Spleen (tissue), 11 donors: Measurements from ENCODE around the gene HSPA9. TPM values are rescaled to one million over a fixed set of nuclear protein-coding genes. Genes with fewer than 3 reads are reported as not detected.
A peak's percentile ranks its signal among the peaks of the same experiment; 100 is the strongest.

Experiments
- DNase-seq: peaks from one replicate; pipeline ENCODE4 v3.0.0-alpha.2; 2020
- H3K27ac ChIP-seq, 8 donors: fragments of 200-600 bp; sonication (generic) in 7 of 8; 1 replicate in 4 of 8; 2 replicates in 4 of 8; pipeline versions ENCODE4 v1.5.0 to v1.8.0; 2016 to 2021; ENCODE audit warnings: inconsistent platforms in 4 of 8, mild to moderate bottlenecking in 4 of 8, moderate library complexity in 1 of 8
- H3K27me3 ChIP-seq, 7 donors: fragments of 200-600 bp; sonication (generic) in 6 of 7; replicated peaks in 1 of 7; 1 replicate in 4 of 7; 2 replicates in 3 of 7; pipeline versions ENCODE4 v1.5.0 to v1.8.0; 2016 to 2021; ENCODE audit warnings: inconsistent platforms in 3 of 7, mild to moderate bottlenecking in 1 of 7
- H3K36me3 ChIP-seq, 6 donors: fragments of 200-600 bp; sonication (generic) in 5 of 6; 1 replicate in 4 of 6; 2 replicates in 2 of 6; pipeline versions ENCODE4 v1.5.0 to v1.8.0; 2016 to 2021; ENCODE audit warnings: inconsistent platforms in 2 of 6
- H3K4me1 ChIP-seq, 6 donors: fragments of 200-600 bp; sonication (generic) in 5 of 6; 1 replicate in 3 of 6; 2 replicates in 3 of 6; pipeline versions ENCODE4 v1.5.0 to v1.8.0; 2016 to 2021; ENCODE audit warnings: inconsistent platforms in 3 of 6
- H3K4me3 ChIP-seq, 8 donors: fragments of 200-600 bp; sonication (generic) in 7 of 8; 1 replicate in 4 of 8; 2 replicates in 4 of 8; pipeline versions ENCODE4 v1.5.0 to v1.8.0; 2016 to 2021; ENCODE audit warnings: inconsistent platforms in 4 of 8, mild to moderate bottlenecking in 4 of 8, moderate library complexity in 2 of 8
- H3K9me3 ChIP-seq, 8 donors: fragments of 200-600 bp; sonication (generic) in 7 of 8; 1 replicate in 4 of 8; 2 replicates in 4 of 8; pipeline versions ENCODE4 v1.5.0 to v1.8.0; 2016 to 2021; ENCODE audit warnings: inconsistent platforms in 4 of 8
- CTCF ChIP-seq, 11 experiments: fragments of 200-600 bp in 7 of 11; fragments of 450-650 bp in 4 of 11; sonication (generic) in 4 of 11; IDR thresholded peaks in 8 of 11; conservative IDR thresholded peaks in 3 of 11; 1 replicate in 7 of 11; 2 replicates in 4 of 11; pipeline versions ENCODE4 v1.4.0 to v1.8.0; 2016 to 2021; ENCODE audit warnings: antibody characterized with exemption in 11 of 11, inconsistent platforms in 4 of 11, mild to moderate bottlenecking in 1 of 11
- POLR2A ChIP-seq, 3 donors: fragments of 450-650 bp; IDR thresholded peaks; one replicate each; pipeline ENCODE4 v1.5.1; 2017; ENCODE audit warnings: antibody characterized with exemption in 3 of 3, mild to moderate bottlenecking in 1 of 3
- POLR2AphosphoS5 ChIP-seq, 3 donors: sonication (generic); formaldehyde crosslinking; IDR thresholded peaks; one replicate each; pipeline ENCODE4 v1.5.1; 2017; ENCODE audit warnings: antibody characterized with exemption in 3 of 3
- WGBS, 5 donors: extraction: QIAGEN DNeasy Blood & Tissue Kit in 3 of 5; methylation state at CpG; one replicate each; pipeline versions ENCODE4 v1.1.5 to v1.1.7; 2013 to 2018; 5-methylcytosine and 5-hydroxymethylcytosine counted together
- intact Hi-C: fragments of 100-400 bp; cut with DNase I; formaldehyde crosslinking; loops from one replicate; pipeline ENCODE4 v1.15.0; 2023; ENCODE audit warnings: low total_unique reads
- polyA plus RNA-seq, 3 donors: library from polyadenylated mRNA; stranded (reverse); fragments of 200-250 nt; gene quantifications; one replicate each; pipeline ENCODE4 v1.2.1, GENCODE V29; 2013
- total RNA-seq, 7 donors: library from RNA; depleted of rRNA in 3 of 7; stranded (reverse); fragments of >200 nt in 3 of 7; fragmentation: NEBNext Ultra II Directional in 4 of 7; extraction: Animal tissue kit (Norgen Biotek cat#: 25700) in 4 of 7; gene quantifications; one replicate each; pipeline versions ENCODE4 v1.1.0 to v1.2.1, GENCODE V29; 2016 to 2021
- donor health status: healthy with polysubstance abuse.
- donor health status: DM: no; HTN: no; CAD: no; lungs with moderate emphysema.
- donor health status: DM: no; HTN: no; CAD: no.
- donor health status: Bipolar disorder and iron deficiency.
- donor health status: healthy.
- donor health status: DM: no; HTN: no; CAD: no.
- donor health status: DM: yes; HTN: yes; CAD: no.

The HSPA9 gene
- total and polyA plus RNA-seq, 10 donors, result 50.4 to 187 (median 140) TPM

GRCh38 chr5:138616508-138616907 is 41.3 kb upstream of the HSPA9 start:
- H3K4me1 ChIP-seq, result peaks cover 2 to 6% (median 5%) of the 10 kb centered on the region in 6 donors
- no peak overlapping the region for H3K27ac ChIP-seq
- H3K36me3 ChIP-seq, result no peaks in the 10 kb centered on the region
- no peak for DNase-seq
- WGBS, 5 donors, result 67 to 72% (median 70%) methylated on average over 5 of the region's 5 CpGs
- H3K9me3 ChIP-seq, result no peaks in the 10 kb centered on the region
- intact Hi-C loops, result no loop called here
- peaks cover 0 to 3% (median 0%) of the 10 kb centered on the region in 7 donors for H3K27me3 ChIP-seq
- no peak overlapping the region for H3K4me3 ChIP-seq
- TF ChIP-seq CTCF (IDR thresholded peaks at IDR 0.05 in 8 of 11, conservative IDR thresholded peaks at IDR 0.05 in 3 of 11), result no peak
- TF ChIP-seq POLR2AphosphoS5 (IDR thresholded peaks at IDR 0.05), result no peak
- TF ChIP-seq POLR2A (IDR thresholded peaks at IDR 0.05), result no peak

DNA sequence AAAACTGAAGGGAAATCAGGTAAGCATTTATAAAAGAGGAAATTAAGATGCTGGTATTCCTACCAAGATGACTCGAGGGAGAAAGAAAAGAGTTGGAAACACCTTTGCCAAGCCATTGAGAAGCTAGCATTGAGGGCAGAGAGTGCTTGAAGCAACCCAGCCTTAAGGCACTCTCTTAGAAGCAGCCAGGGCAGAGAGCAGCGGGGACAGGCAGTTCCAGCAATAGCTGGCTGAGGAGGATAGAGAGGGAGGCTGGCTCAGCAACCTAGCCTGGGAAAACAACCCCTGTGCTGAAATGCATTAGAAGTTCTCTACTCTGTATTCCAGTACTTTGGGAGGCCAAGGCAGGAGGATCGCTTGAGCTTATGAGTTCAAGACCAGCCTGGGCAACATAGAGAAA is 40.3 kb upstream of the HSPA9 start:
- no peaks in the 10 kb centered on the region for H3K9me3 ChIP-seq
- intact Hi-C loops, result no loop called here
- no peak for DNase-seq
- no peak overlapping the region for H3K27ac ChIP-seq
- no peak overlapping the region for H3K4me3 ChIP-seq
- H3K36me3 ChIP-seq, result no peaks in the 10 kb centered on the region
- H3K27me3 ChIP-seq, result peaks cover 0 to 13% (median 0%) of the 10 kb centered on the region in 7 donors
- 87 to 97% (median 89%) methylated on average over 3 of the region's 3 CpGs for WGBS, 5 donors
- H3K4me1 ChIP-seq, result peaks cover 5 to 16% (median 13%) of the 10 kb centered on the region in 6 donors
- TF ChIP-seq POLR2AphosphoS5 (IDR thresholded peaks at IDR 0.05), result no peak
- TF ChIP-seq POLR2A (IDR thresholded peaks at IDR 0.05), result no peak

DNA sequence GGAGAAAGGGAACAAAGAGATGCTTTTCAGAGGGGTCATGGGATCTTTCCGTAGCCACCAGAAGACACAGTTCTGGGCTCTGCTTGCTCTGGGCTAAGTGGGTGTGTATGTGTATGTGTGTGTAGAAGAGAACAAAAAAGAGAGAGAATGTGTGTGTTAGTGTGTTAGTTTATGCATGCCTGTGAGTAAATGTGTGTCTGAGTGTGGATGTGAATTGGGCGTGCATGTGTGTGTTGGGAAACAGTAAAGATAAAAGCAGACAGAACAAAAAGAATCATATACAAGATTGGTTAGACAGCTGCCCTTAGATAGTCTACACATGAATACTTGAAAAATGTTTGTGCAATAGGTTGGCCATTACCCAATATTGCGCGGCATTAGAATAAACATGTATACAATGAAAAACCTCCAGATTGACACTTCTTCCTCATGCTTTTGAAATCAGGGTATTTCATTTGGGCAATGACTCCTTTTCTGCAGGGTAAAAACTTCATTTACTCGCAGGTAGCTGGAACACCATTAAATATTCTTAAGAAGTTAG is 36.5 kb upstream of the HSPA9 start:
- H3K27me3 ChIP-seq, result peaks cover 0 to 21% (median 0%) of the 10 kb centered on the region in 7 donors
- DNase-seq, result no peak
- no peaks in the 10 kb centered on the region for H3K36me3 ChIP-seq
- peak overlapping the region in 4 of 8 donors; percentile 6 to 43 (median 32) for H3K27ac ChIP-seq
- no peak for TF ChIP-seq CTCF (IDR thresholded peaks at IDR 0.05 in 8 of 11, conservative IDR thresholded peaks at IDR 0.05 in 3 of 11)
- no peak for TF ChIP-seq POLR2A (IDR thresholded peaks at IDR 0.05)
- TF ChIP-seq POLR2AphosphoS5 (IDR thresholded peaks at IDR 0.05), result no peak
- peak overlapping the region in 2 of 8 donors; percentile 19 to 49 for H3K4me3 ChIP-seq
- intact Hi-C loops, result no loop called here
- WGBS, 5 donors, result 45 to 60% (median 57%) methylated on average over 5 of the region's 5 CpGs
- no peaks in the 10 kb centered on the region for H3K9me3 ChIP-seq
- peaks cover 5 to 28% (median 18%) of the 10 kb centered on the region in 6 donors for H3K4me1 ChIP-seq

DNA sequence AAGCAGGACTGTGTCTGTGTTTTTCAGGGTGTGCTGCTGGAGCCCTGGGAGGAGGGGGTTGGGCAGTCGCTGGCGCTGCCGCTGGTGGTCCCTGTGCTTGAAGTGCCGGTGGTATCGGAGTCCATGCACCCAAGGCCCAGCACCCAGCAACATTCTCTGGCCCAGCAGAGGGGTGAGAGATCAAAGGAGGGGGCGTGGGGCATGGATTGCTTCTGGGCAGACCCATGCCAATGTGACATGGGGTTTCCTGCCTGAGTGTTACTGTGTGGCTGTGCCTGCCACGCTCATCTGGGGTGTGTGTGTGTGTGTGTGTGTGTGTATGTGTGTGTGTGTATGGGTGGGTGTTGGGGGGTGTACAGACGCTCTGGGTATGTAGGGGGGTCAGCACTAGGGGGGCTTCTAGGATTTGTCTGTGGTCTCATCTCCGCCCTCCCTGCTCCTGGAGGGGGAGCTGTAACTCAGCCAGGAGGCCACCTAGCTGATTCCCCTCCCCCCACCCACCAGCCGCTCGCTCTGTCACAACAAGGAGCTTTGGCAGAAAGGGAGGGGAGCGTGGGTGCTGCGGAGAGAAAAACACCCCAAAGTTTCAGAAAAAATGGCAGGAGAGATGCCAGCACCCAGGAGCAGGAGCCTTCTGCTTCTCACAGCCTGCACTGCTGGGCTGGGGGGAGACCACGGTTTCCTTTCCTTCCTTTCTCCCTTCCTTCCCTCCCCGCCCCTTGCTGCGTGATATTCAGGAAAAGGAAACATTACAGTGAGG is 35.9 kb upstream of the HSPA9 start:
- 5 to 9% (median 8%) methylated on average over 11 to 16 of the region's 16 CpGs for WGBS, 5 donors
- Histone ChIP-seq H3K9me3 (no peaks in the 10 kb centered on the region), H3K4me3 (peak overlapping the region in 2 of 8 donors; percentile 19 to 49), H3K36me3 (no peaks in the 10 kb centered on the region), H3K27me3 (peaks cover 0 to 21% (median 0%) of the 10 kb centered on the region in 7 donors), H3K27ac (peak overlapping the region in 4 of 8 donors; percentile 6 to 43 (median 32)), H3K4me1 (peaks cover 8 to 34% (median 22%) of the 10 kb centered on the region in 6 donors)
- intact Hi-C loops, result no loop called here
- TF ChIP-seq POLR2A (IDR thresholded peaks at IDR 0.05) (no peak), CTCF (IDR thresholded peaks at IDR 0.05 in 8 of 11, conservative IDR thresholded peaks at IDR 0.05 in 3 of 11) (no peak), POLR2AphosphoS5 (IDR thresholded peaks at IDR 0.05) (no peak)
- no peak for DNase-seq
